Measurements from ENCODE around the gene NEU3. TPM values are rescaled to one million over a fixed set of nuclear protein-coding genes. Genes with fewer than 3 reads are reported as not detected.
"Not testable (repeated sequence)": the region's sequence is repeated elsewhere in the genome, so short reads cannot be mapped to it uniquely, and the experiment has no call there.

NEU3 gene
- total and polyA plus RNA-seq, 4 donors = 2.7 to 9.5 (median 5.3) TPM

DNA sequence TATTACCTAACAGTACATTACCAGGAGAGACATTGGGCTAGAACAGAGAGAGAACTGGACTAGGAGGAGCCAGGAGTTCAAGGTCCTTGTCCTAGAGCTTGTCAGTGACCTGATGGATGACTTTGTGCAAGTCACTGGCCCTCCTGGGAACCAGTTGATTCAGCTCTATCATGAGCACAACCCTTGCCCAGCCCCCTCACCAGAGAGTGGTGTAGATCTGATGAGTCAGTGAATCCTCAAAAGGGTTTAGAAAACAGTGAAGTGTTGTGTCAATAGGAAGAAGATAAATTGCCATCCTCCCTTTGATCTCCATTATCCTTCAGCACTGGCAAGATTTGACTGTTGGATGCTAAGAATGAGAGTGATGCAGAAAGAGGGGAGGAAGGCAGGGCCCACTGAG is 24.3 kb downstream of the NEU3 start (continued):
- TF ChIP-seq, protein P1, sequence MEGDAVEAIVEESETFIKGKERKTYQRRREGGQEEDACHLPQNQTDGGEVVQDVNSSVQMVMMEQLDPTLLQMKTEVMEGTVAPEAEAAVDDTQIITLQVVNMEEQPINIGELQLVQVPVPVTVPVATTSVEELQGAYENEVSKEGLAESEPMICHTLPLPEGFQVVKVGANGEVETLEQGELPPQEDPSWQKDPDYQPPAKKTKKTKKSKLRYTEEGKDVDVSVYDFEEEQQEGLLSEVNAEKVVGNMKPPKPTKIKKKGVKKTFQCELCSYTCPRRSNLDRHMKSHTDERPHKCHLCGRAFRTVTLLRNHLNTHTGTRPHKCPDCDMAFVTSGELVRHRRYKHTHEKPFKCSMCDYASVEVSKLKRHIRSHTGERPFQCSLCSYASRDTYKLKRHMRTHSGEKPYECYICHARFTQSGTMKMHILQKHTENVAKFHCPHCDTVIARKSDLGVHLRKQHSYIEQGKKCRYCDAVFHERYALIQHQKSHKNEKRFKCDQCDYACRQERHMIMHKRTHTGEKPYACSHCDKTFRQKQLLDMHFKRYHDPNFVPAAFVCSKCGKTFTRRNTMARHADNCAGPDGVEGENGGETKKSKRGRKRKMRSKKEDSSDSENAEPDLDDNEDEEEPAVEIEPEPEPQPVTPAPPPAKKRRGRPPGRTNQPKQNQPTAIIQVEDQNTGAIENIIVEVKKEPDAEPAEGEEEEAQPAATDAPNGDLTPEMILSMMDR (IDR thresholded peaks at IDR 0.05; ENCODE audit: low read depth, low read length, missing input control) = no peak

DNA sequence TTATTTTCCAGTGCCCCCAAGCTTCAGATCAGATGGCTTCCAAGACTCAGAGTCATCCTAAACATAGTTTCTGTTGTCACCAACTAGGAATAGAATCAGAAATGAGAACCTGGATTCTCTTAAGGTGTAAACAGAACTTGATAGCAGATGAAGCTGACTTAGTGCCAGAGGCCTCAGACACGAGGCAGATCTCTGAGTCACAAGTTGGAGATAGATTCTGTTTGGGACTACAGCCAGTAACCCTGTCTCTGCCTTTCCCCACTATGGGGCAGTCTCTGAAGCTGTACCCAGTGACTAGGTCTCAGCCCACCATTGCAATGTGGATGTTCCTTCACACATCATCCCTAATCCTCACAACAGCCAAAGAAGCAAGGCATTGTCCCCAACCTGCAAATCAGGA is 25.4 kb downstream of the NEU3 start:
- Histone ChIP-seq H3K36me3 (ENCODE audit: control insufficient read depth in 4 of 4, insufficient read depth in 3 of 4, low read depth in 1 of 4, low read length in 3 of 4) (peaks cover 0 to 20% (median 16%) of the 10 kb centered on the region in 4 donors), H3K9ac (ENCODE audit: low read depth in 1 of 2, low read length in 2 of 2) (no peak overlapping the region), H3K4me1 (ENCODE audit: control insufficient read depth in 4 of 4, insufficient read depth in 4 of 4, low read length in 3 of 4) (no peaks in the 10 kb centered on the region), H3K27me3 (ENCODE audit: control insufficient read depth in 4 of 4, insufficient read depth in 4 of 4, low read length in 3 of 4) (no peaks in the 10 kb centered on the region), H3K4me3 (ENCODE audit: low read depth in 1 of 3, low read length in 3 of 3) (no peak overlapping the region), H3K27ac (ENCODE audit: low read depth in 1 of 2, low read length in 2 of 2) (no peak overlapping the region), H3K9me3 (ENCODE audit: control insufficient read depth in 4 of 4, low read length in 3 of 4) (no peaks in the 10 kb centered on the region)
- no peak for DNase-seq (ENCODE audit: low spot score)
- TF ChIP-seq RXRA (IDR thresholded peaks at IDR 0.05) = no peak
- no peak for TF ChIP-seq FOXA1 (IDR thresholded peaks at IDR 0.05)
- TF ChIP-seq TAF1 (conservative IDR thresholded peaks at IDR 0.05) = no peak
- no peak for TF ChIP-seq MAX (IDR thresholded peaks at IDR 0.05)
- no peak for TF ChIP-seq HNF4G (IDR thresholded peaks at IDR 0.05)
- no peak for TF ChIP-seq RAD21 (IDR thresholded peaks at IDR 0.05)
- no peak for TF ChIP-seq SP1 (IDR thresholded peaks at IDR 0.05)
- TF ChIP-seq JUND (IDR thresholded peaks at IDR 0.05) = no peak
- TF ChIP-seq, protein P2, sequence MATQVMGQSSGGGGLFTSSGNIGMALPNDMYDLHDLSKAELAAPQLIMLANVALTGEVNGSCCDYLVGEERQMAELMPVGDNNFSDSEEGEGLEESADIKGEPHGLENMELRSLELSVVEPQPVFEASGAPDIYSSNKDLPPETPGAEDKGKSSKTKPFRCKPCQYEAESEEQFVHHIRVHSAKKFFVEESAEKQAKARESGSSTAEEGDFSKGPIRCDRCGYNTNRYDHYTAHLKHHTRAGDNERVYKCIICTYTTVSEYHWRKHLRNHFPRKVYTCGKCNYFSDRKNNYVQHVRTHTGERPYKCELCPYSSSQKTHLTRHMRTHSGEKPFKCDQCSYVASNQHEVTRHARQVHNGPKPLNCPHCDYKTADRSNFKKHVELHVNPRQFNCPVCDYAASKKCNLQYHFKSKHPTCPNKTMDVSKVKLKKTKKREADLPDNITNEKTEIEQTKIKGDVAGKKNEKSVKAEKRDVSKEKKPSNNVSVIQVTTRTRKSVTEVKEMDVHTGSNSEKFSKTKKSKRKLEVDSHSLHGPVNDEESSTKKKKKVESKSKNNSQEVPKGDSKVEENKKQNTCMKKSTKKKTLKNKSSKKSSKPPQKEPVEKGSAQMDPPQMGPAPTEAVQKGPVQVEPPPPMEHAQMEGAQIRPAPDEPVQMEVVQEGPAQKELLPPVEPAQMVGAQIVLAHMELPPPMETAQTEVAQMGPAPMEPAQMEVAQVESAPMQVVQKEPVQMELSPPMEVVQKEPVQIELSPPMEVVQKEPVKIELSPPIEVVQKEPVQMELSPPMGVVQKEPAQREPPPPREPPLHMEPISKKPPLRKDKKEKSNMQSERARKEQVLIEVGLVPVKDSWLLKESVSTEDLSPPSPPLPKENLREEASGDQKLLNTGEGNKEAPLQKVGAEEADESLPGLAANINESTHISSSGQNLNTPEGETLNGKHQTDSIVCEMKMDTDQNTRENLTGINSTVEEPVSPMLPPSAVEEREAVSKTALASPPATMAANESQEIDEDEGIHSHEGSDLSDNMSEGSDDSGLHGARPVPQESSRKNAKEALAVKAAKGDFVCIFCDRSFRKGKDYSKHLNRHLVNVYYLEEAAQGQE (IDR thresholded peaks at IDR 0.05) = no peak
- TF ChIP-seq FOXA2 (IDR thresholded peaks at IDR 0.05) = no peak
- 35% methylated on average over 1 of the region's 1 CpG for WGBS

- DNase-seq (ENCODE audit: low spot score); H3K9me3 ChIP-seq (ENCODE audit: control insufficient read depth in 4 of 4, low read length in 3 of 4); H3K9ac ChIP-seq (ENCODE audit: low read depth in 1 of 2, low read length in 2 of 2); H3K27ac ChIP-seq (ENCODE audit: low read depth in 1 of 2, low read length in 2 of 2); H3K4me3 ChIP-seq (ENCODE audit: low read depth in 1 of 3, low read length in 3 of 3); H3K4me1 ChIP-seq (ENCODE audit: control insufficient read depth in 4 of 4, insufficient read depth in 4 of 4, low read length in 3 of 4); H3K27me3 ChIP-seq (ENCODE audit: control insufficient read depth in 4 of 4, insufficient read depth in 4 of 4, low read length in 3 of 4); H3K36me3 ChIP-seq (ENCODE audit: control insufficient read depth in 4 of 4, insufficient read depth in 3 of 4, low read depth in 1 of 4, low read length in 3 of 4): not testable (repeated sequence)
- 98% methylated on average over 3 of the region's 3 CpGs for WGBS
Measured at GRCh38 chr11:75019200-75019599, 30.5 kb downstream of the NEU3 start.

GRCh38 chr11:75020328-75020727 is 31.6 kb downstream of the NEU3 start:
- WGBS = 89% methylated on average over 5 of the region's 5 CpGs
- not testable (repeated sequence) for H3K4me1 ChIP-seq (ENCODE audit: control insufficient read depth in 4 of 4, insufficient read depth in 4 of 4, low read length in 3 of 4)

More at GRCh38 chr11:75020328-75020727, 31.6 kb downstream of the NEU3 start:
- DNase-seq (ENCODE audit: low spot score); H3K27me3 ChIP-seq (ENCODE audit: control insufficient read depth in 4 of 4, insufficient read depth in 4 of 4, low read length in 3 of 4); H3K4me3 ChIP-seq (ENCODE audit: low read depth in 1 of 3, low read length in 3 of 3); H3K36me3 ChIP-seq (ENCODE audit: control insufficient read depth in 4 of 4, insufficient read depth in 3 of 4, low read depth in 1 of 4, low read length in 3 of 4); H3K27ac ChIP-seq (ENCODE audit: low read depth in 1 of 2, low read length in 2 of 2); H3K9ac ChIP-seq (ENCODE audit: low read depth in 1 of 2, low read length in 2 of 2); H3K9me3 ChIP-seq (ENCODE audit: control insufficient read depth in 4 of 4, low read length in 3 of 4): not testable (repeated sequence)
